WTC11 (cell line): ENCODE measurements around the gene ROR2. TPM values are rescaled to one million over a fixed set of nuclear protein-coding genes. Genes with fewer than 3 reads are reported as not detected.
A peak's percentile ranks its signal among the peaks of the same experiment; 100 is the strongest.

ENCODE experiments used
- ATAC-seq: fragments of 200-7000 bp; cut with Tn5 transposase; 2 replicates; pipeline ENCODE4 v1.10.0; 2021; ENCODE audit warnings: mild to moderate bottlenecking, moderate library complexity
- CTCF ChIA-PET: fragments of 300-600 bp; sonication (Branson Sonifier 250); formaldehyde crosslinking; loops from one replicate; lab custom pipeline; 2021; ENCODE audit warnings: antibody characterized with exemption; lab: Charles Lee
- POLR2A ChIA-PET: fragments of 350-600 bp; sonication (Branson Sonifier 250); formaldehyde crosslinking; loops from one replicate; lab custom pipeline; 2021; ENCODE audit warnings: antibody characterized with exemption; lab: Charles Lee
- DNase-seq: peaks from one replicate; pipeline ENCODE4 v3.0.0; 2021; ENCODE audit warnings: low spot score
- H3K27ac Mint-ChIP-seq: 2 replicates; pipeline ENCODE4 v1.8.0; 2021; ENCODE audit warnings: mixed read lengths
- H3K27me3 Mint-ChIP-seq: 2 replicates; pipeline ENCODE4 v1.8.0; 2021; ENCODE audit warnings: low read depth, mild to moderate bottlenecking, moderate library complexity, mixed read lengths
- H3K36me3 Mint-ChIP-seq: 2 replicates; pipeline ENCODE4 v1.8.0; 2021; ENCODE audit warnings: mixed read lengths
- H3K4me1 Mint-ChIP-seq: 2 replicates; pipeline ENCODE4 v1.8.0; 2022; ENCODE audit warnings: mixed read lengths
- H3K4me3 Mint-ChIP-seq: 2 replicates; pipeline ENCODE4 v1.8.0; 2021; ENCODE audit warnings: mild to moderate bottlenecking, moderate library complexity, mixed read lengths
- H3K9me3 Mint-ChIP-seq: 2 replicates; pipeline ENCODE4 v1.8.0; 2021; ENCODE audit warnings: mixed read lengths
- ATF6 ChIP-seq: sonication (generic); formaldehyde crosslinking; IDR thresholded peaks from 2 replicates; pipeline ENCODE4 v1.8.1; 2023; ENCODE audit warnings: mild to moderate bottlenecking, missing genetic modification reagents
- CBFB ChIP-seq: sonication (generic); formaldehyde crosslinking; IDR thresholded peaks from 2 replicates; pipeline ENCODE4 v1.8.1; 2022; ENCODE audit warnings: mild to moderate bottlenecking, low read depth, missing genetic modification reagents
- CREB1 ChIP-seq: sonication (generic); formaldehyde crosslinking; IDR thresholded peaks from 2 replicates; pipeline ENCODE4 v1.8.0; 2023; ENCODE audit warnings: mild to moderate bottlenecking, missing genetic modification reagents
- CREM ChIP-seq: sonication (generic); formaldehyde crosslinking; IDR thresholded peaks from 2 replicates; pipeline ENCODE4 v1.8.1; 2022; ENCODE audit warnings: mild to moderate bottlenecking, missing genetic modification reagents, moderate library complexity
- E2F4 ChIP-seq: sonication (generic); formaldehyde crosslinking; IDR thresholded peaks from 2 replicates; pipeline ENCODE4 v1.8.1; 2022; ENCODE audit warnings: low read depth, mild to moderate bottlenecking, moderate library complexity, missing genetic modification reagents, borderline replicate concordance
- ELF4 ChIP-seq: sonication (generic); formaldehyde crosslinking; IDR thresholded peaks from 2 replicates; pipeline ENCODE4 v1.8.1; 2022; ENCODE audit warnings: low read depth, mild to moderate bottlenecking, moderate library complexity, missing genetic modification reagents
- FOXP1 ChIP-seq: sonication (generic); formaldehyde crosslinking; IDR thresholded peaks from 2 replicates; pipeline ENCODE4 v1.8.0; 2022; ENCODE audit warnings: missing genetic modification reagents, mild to moderate bottlenecking, moderate library complexity, borderline replicate concordance
- GABPB1 ChIP-seq: sonication (generic); formaldehyde crosslinking; IDR thresholded peaks from 2 replicates; pipeline ENCODE4 v1.8.1; 2023; ENCODE audit warnings: mild to moderate bottlenecking, missing genetic modification reagents
- GRHL2 ChIP-seq: fragments of 250-450 bp; sonication (Bioruptor Pico); IDR thresholded peaks from 2 replicates; pipeline ENCODE4 v1.8.0; 2022; ENCODE audit warnings: mild to moderate bottlenecking, moderate library complexity; ENCODE audit not compliant: insufficient replicate concordance, severe bottlenecking
- GTF2I ChIP-seq: fragments of 250-450 bp; sonication (Bioruptor Pico); conservative IDR thresholded peaks from 2 replicates; pipeline ENCODE4 v1.4.0; 2021; ENCODE audit warnings: mild to moderate bottlenecking
- JAZF1 ChIP-seq: fragments of 250-450 bp; sonication (Bioruptor Pico); IDR thresholded peaks from 2 replicates; pipeline ENCODE4 v1.9.0; 2021; ENCODE audit warnings: moderate library complexity, mild to moderate bottlenecking, inconsistent platforms
- KAT7 ChIP-seq: sonication (generic); formaldehyde crosslinking; IDR thresholded peaks from 2 replicates; pipeline ENCODE4 v1.8.1; 2023; ENCODE audit warnings: missing genetic modification reagents, mild to moderate bottlenecking, borderline replicate concordance
- MLX ChIP-seq: sonication (generic); formaldehyde crosslinking; IDR thresholded peaks from 2 replicates; pipeline ENCODE4 v1.8.1; 2023; ENCODE audit warnings: mild to moderate bottlenecking, missing genetic modification reagents, moderate library complexity
- NR2C2 ChIP-seq: sonication (generic); formaldehyde crosslinking; IDR thresholded peaks from 2 replicates; pipeline ENCODE4 v1.8.0; 2022; ENCODE audit warnings: mild to moderate bottlenecking, missing genetic modification reagents
- NR3C1 ChIP-seq: sonication (generic); formaldehyde crosslinking; conservative IDR thresholded peaks from 2 replicates; pipeline ENCODE4 v1.8.1; 2023; ENCODE audit warnings: low read depth, mild to moderate bottlenecking, missing genetic modification reagents
- SOX15 ChIP-seq: fragments of 250-450 bp; sonication (Bioruptor Pico); IDR thresholded peaks from 2 replicates; pipeline ENCODE4 v1.9.0; 2021; ENCODE audit warnings: mild to moderate bottlenecking
- ZNF423 ChIP-seq: fragments of 250-450 bp; sonication (Bioruptor Pico); IDR thresholded peaks from 2 replicates; pipeline ENCODE4 v2.1.2; 2022; ENCODE audit warnings: mild to moderate bottlenecking, moderate library complexity
- ZNF671 ChIP-seq: fragments of 250-450 bp; sonication (Bioruptor Pico); IDR thresholded peaks from 2 replicates; pipeline ENCODE4 v1.8.0; 2021; ENCODE audit warnings: mild to moderate bottlenecking
- ZSCAN18 ChIP-seq: fragments of 250-450 bp; sonication (Bioruptor Pico); IDR thresholded peaks from 2 replicates; pipeline ENCODE4 v2.1.2; 2022; ENCODE audit warnings: mild to moderate bottlenecking, moderate library complexity
- total RNA-seq: library from RNA; stranded (reverse); gene quantifications from 3 replicates; pipeline ENCODE4 v1.2.3, GENCODE V29; 2021
- TF ChIP-seq, protein P1 (sequence below): sonication (generic); formaldehyde crosslinking; IDR thresholded peaks from 2 replicates; pipeline ENCODE4 v1.8.0; 2022; ENCODE audit warnings: mild to moderate bottlenecking, missing genetic modification reagents

The ROR2 gene
- total RNA-seq, 1 experiment from 2014 or later, result 19.8 TPM

- ATAC-seq (peak; percentile 53), DNase-seq (no peak)
- H3K4me1 Mint-ChIP-seq, result peaks cover 48% of the 10 kb centered on the region
- H3K36me3 Mint-ChIP-seq, result no peaks in the 10 kb centered on the region
- POLR2A ChIA-PET, result interaction anchor here (0.6 kb wide), 1 partner anchor 14 kb away, joined by 3 read pairs; no protein-coding TSS in a partner anchor
- no peak overlapping the region for H3K27ac Mint-ChIP-seq
- TF ChIP-seq GTF2I (CRISPR knock-in tag) (no peak), NR2C2 (CRISPR knock-in tag) (no peak), CBFB (CRISPR knock-in tag) (no peak), GRHL2 (CRISPR knock-in tag) (no peak), E2F4 (CRISPR knock-in tag) (no peak), JAZF1 (CRISPR knock-in tag) (no peak), ATF6 (CRISPR knock-in tag) (no peak), ELF4 (no peak), ZSCAN18 (CRISPR knock-in tag) (no peak), CREB1 (CRISPR knock-in tag) (no peak), ZNF671 (CRISPR knock-in tag) (no peak)
- TF ChIP-seq, protein P1, sequence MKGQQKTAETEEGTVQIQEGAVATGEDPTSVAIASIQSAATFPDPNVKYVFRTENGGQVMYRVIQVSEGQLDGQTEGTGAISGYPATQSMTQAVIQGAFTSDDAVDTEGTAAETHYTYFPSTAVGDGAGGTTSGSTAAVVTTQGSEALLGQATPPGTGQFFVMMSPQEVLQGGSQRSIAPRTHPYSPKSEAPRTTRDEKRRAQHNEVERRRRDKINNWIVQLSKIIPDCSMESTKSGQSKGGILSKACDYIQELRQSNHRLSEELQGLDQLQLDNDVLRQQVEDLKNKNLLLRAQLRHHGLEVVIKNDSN (CRISPR knock-in tag), result no peak
- no peaks in the 10 kb centered on the region for H3K9me3 Mint-ChIP-seq
- no peak overlapping the region for H3K4me3 Mint-ChIP-seq
- CTCF ChIA-PET, result no interaction called here
- no peaks in the 10 kb centered on the region for H3K27me3 Mint-ChIP-seq
These were observed 111.9 kb downstream of the ROR2 start for GRCh38 chr9:91837981-91838731.

GRCh38 chr9:91836515-91836914 lies 113.5 kb downstream of the ROR2 start:
- no peaks in the 10 kb centered on the region for H3K9me3 Mint-ChIP-seq
- no peak overlapping the region for H3K4me3 Mint-ChIP-seq
- ChIA-PET CTCF (interaction anchor here (0.7 to 1.3 kb wide), 3 partner anchors 12 to 78 kb away, joined by 3 to 5 read pairs (median 4); no protein-coding TSS in a partner anchor), POLR2A (no interaction called here)
- H3K4me1 Mint-ChIP-seq, result peaks cover 36% of the 10 kb centered on the region
- no peak for TF ChIP-seq CREM (CRISPR knock-in tag)
- no peak for TF ChIP-seq FOXP1 (CRISPR knock-in tag)
- TF ChIP-seq, all 79 proteins: peak for 0
- no peak overlapping the region for H3K27ac Mint-ChIP-seq
- no peaks in the 10 kb centered on the region for H3K36me3 Mint-ChIP-seq
- ATAC-seq (peak; percentile 22), DNase-seq (no peak)
- no peaks in the 10 kb centered on the region for H3K27me3 Mint-ChIP-seq

- POLR2A ChIA-PET, result interaction anchor here (0.7 kb wide), 1 partner anchor 121 kb away, joined by 6 read pairs; no protein-coding TSS in a partner anchor
- H3K9me3 Mint-ChIP-seq, result no peaks in the 10 kb centered on the region
- TF ChIP-seq KAT7 (CRISPR knock-in tag), result no peak
- no peak for TF ChIP-seq ZSCAN18 (CRISPR knock-in tag)
- no peak for TF ChIP-seq MLX
- TF ChIP-seq GABPB1 (CRISPR knock-in tag), result no peak
- TF ChIP-seq NR3C1 (CRISPR knock-in tag), result no peak
- 0 out of 2 replicates have a peak, but pooled peaks have one; percentile 7 for TF ChIP-seq ZNF423
- no peak for TF ChIP-seq SOX15 (CRISPR knock-in tag)
- TF ChIP-seq, all 79 proteins: peak for 1
- Mint-ChIP-seq H3K4me1 (peaks cover 36% of the 10 kb centered on the region), H3K36me3 (no peaks in the 10 kb centered on the region), H3K27ac (0 out of 2 replicates have a peak overlapping the region, but pooled peaks have one; percentile 42), H3K4me3 (no peak overlapping the region), H3K27me3 (no peaks in the 10 kb centered on the region)
- CTCF ChIA-PET, result interaction anchor here (1.2 to 1.3 kb wide), 2 partner anchors 77 to 115 kb away, joined by 5 read pairs; partner anchors contain the start of gene ROR2
- ATAC-seq (no peak), DNase-seq (no peak)
These were observed 114.4 kb downstream of the ROR2 start for GRCh38 chr9:91835632-91836031.
